ENCODE data around the gene LIG3. TPM values are rescaled to one million over a fixed set of nuclear protein-coding genes. Genes with fewer than 3 reads are reported as not detected.

The LIG3 gene
- total RNA-seq, 1 experiment from 2014 or later: 56.4 TPM

GRCh38 chr17:35022536-35023063, 42.3 kb downstream of the LIG3 start:
- intact Hi-C loops (cut with micrococcal nuclease; ENCODE audit: unreplicated experiment): no loop called here
- Histone ChIP-seq H3K27me3 (ENCODE audit: control insufficient read depth, insufficient read depth, low read length) (no peaks in the 10 kb centered on the region), H3K27ac (ENCODE audit: low read length) (no peak overlapping the region), H3K9me3 (ENCODE audit: control insufficient read depth, insufficient read depth, low read depth, low read length) (no peaks in the 10 kb centered on the region), H3K36me3 (ENCODE audit: control insufficient read depth, insufficient read depth, low read length) (no peaks in the 10 kb centered on the region), H3K4me3 (ENCODE audit: low read depth in 2 of 2, low read length in 2 of 2) (no peak overlapping the region), H3K4me1 (ENCODE audit: control insufficient read depth, insufficient read depth, low read length) (peaks cover 8% of the 10 kb centered on the region; the same call in 1 of the 2 replicates)
- no peak for DNase-seq (ENCODE audit: low read depth, low spot score)
- ChIA-PET CTCF (no interaction called here), POLR2A (no interaction called here)
- in situ Hi-C loops (cut with HindIII; ENCODE audit: low pct_unique_long_range_greater_than_20kb, low sequenced_read_pairs): no loop called here
- ATAC-seq: peak; percentile 89
- BruUV-seq (replicated peaks): no TSS peak
- TF ChIP-seq CTCF (IDR thresholded peaks at IDR 0.05) (no peak), SIN3A (IDR thresholded peaks at IDR 0.05; ENCODE audit: borderline replicate concordance, insufficient read depth, low read depth, low read length) (no peak)

- in situ Hi-C loops (cut with HindIII; ENCODE audit: low pct_unique_long_range_greater_than_20kb, low sequenced_read_pairs): no loop called here
- Histone ChIP-seq H3K27me3 (ENCODE audit: control insufficient read depth, insufficient read depth, low read length) (no peaks in the 10 kb centered on the region), H3K4me1 (ENCODE audit: control insufficient read depth, insufficient read depth, low read length) (peaks cover 8% of the 10 kb centered on the region; the same call in 1 of the 2 replicates), H3K27ac (ENCODE audit: low read length) (no peak overlapping the region), H3K36me3 (ENCODE audit: control insufficient read depth, insufficient read depth, low read length) (no peaks in the 10 kb centered on the region), H3K4me3 (ENCODE audit: low read depth in 2 of 2, low read length in 2 of 2) (no peak overlapping the region), H3K9me3 (ENCODE audit: control insufficient read depth, insufficient read depth, low read depth, low read length) (no peaks in the 10 kb centered on the region)
- no TSS peak for BruUV-seq (replicated peaks)
- no peak for TF ChIP-seq POLR2AphosphoS5 (IDR thresholded peaks at IDR 0.05; ENCODE audit: low read depth, low read length)
- TF ChIP-seq REST (IDR thresholded peaks at IDR 0.05; ENCODE audit: insufficient read depth in 1 of 2, low read depth in 2 of 2, low read length in 1 of 2): no peak
- TF ChIP-seq SIN3A (IDR thresholded peaks at IDR 0.05; ENCODE audit: borderline replicate concordance, insufficient read depth, low read depth, low read length): no peak
- TF ChIP-seq CTCF (IDR thresholded peaks at IDR 0.05): no peak
- no peak for TF ChIP-seq TCF7L2 (IDR thresholded peaks at IDR 0.05; ENCODE audit: low read depth, low read length)
- ATAC-seq (no peak), DNase-seq (ENCODE audit: low read depth, low spot score) (no peak)
- intact Hi-C loops (cut with micrococcal nuclease; ENCODE audit: unreplicated experiment): no loop called here
- ChIA-PET CTCF (no interaction called here), POLR2A (no interaction called here)
Observed at GRCh38 chr17:35023538-35023937, 43.2 kb downstream of the LIG3 start.

Data from Panc1 (cell line).